Activated T-cell treated with anti-CD3 and anti-CD28 coated beads, Interleukin-2, amount 50 U/mL, for 1 hour (primary cell): ENCODE results near the gene CCSER1.

Experiments used
- DNase-seq: peaks from one replicate; pipeline ENCODE4 v3.0.0-alpha.2; 2020

Gene CCSER1

GRCh38 chr4:90198086-90198847, 71.1 kb downstream of the CCSER1 start:
- no peak for DNase-seq

- no peak for DNase-seq
Observed at GRCh38 chr4:90207887-90208454, 80.8 kb downstream of the CCSER1 start.

GRCh38 chr4:90209922-90210321, 82.7 kb downstream of the CCSER1 start:
- DNase-seq = no peak

- DNase-seq = no peak
Observed at GRCh38 chr4:90211174-90211573, 84.0 kb downstream of the CCSER1 start.

GRCh38 chr4:90215286-90215685, 88.1 kb downstream of the CCSER1 start:
- no peak for DNase-seq

- DNase-seq = no peak
Observed at GRCh38 chr4:90219822-90220221, 92.6 kb downstream of the CCSER1 start.

- no peak for DNase-seq
Observed at GRCh38 chr4:90220459-90220858, 93.3 kb downstream of the CCSER1 start.

- no peak for DNase-seq
Observed at GRCh38 chr4:90226734-90227133, 99.5 kb downstream of the CCSER1 start.

GRCh38 chr4:90227177-90227576, 100.0 kb downstream of the CCSER1 start:
- DNase-seq = no peak

GRCh38 chr4:90234916-90235547, 107.8 kb downstream of the CCSER1 start:
- DNase-seq = no peak

GRCh38 chr4:90237751-90238530, 110.7 kb downstream of the CCSER1 start:
- no peak for DNase-seq

GRCh38 chr4:90240333-90240732, 113.1 kb downstream of the CCSER1 start:
- no peak for DNase-seq

- no peak for DNase-seq
Observed at GRCh38 chr4:90241008-90241407, 113.8 kb downstream of the CCSER1 start.

GRCh38 chr4:90245837-90246236, 118.6 kb downstream of the CCSER1 start:
- DNase-seq = no peak

- no peak for DNase-seq
Observed at GRCh38 chr4:90246816-90247215, 119.6 kb downstream of the CCSER1 start.

- DNase-seq = no peak
Observed at GRCh38 chr4:90254357-90254756, 127.2 kb downstream of the CCSER1 start.

GRCh38 chr4:90274175-90274574, 147.0 kb downstream of the CCSER1 start:
- DNase-seq = no peak

- DNase-seq = no peak
Observed at GRCh38 chr4:90280954-90281353, 153.8 kb downstream of the CCSER1 start.

GRCh38 chr4:90281541-90282355, 154.6 kb downstream of the CCSER1 start:
- no peak for DNase-seq

GRCh38 chr4:90290345-90290744, 163.2 kb downstream of the CCSER1 start:
- DNase-seq = no peak

GRCh38 chr4:90292438-90292837, 165.2 kb downstream of the CCSER1 start:
- DNase-seq = no peak

- DNase-seq = no peak
Observed at GRCh38 chr4:90293320-90293719, 166.1 kb downstream of the CCSER1 start.

GRCh38 chr4:90299373-90299772, 172.2 kb downstream of the CCSER1 start:
- no peak for DNase-seq
